GM18499 (cell line): Measurements from ENCODE around the gene PXYLP1.

Experiments used
- ATAC-seq: cut with Tn5 transposase; IDR thresholded peaks from one replicate; pipeline ENCODE4 v1.9.1; 2021; ENCODE audit warnings: moderate number of reproducible peaks; ENCODE audit not compliant: insufficient read depth, unreplicated experiment

PXYLP1 gene

GRCh38 chr3:141246224-141246957, 14.8 kb downstream of the PXYLP1 start:
- ATAC-seq: no peak

GRCh38 chr3:141246958-141247301, 15.3 kb downstream of the PXYLP1 start:
- no peak for ATAC-seq

DNA sequence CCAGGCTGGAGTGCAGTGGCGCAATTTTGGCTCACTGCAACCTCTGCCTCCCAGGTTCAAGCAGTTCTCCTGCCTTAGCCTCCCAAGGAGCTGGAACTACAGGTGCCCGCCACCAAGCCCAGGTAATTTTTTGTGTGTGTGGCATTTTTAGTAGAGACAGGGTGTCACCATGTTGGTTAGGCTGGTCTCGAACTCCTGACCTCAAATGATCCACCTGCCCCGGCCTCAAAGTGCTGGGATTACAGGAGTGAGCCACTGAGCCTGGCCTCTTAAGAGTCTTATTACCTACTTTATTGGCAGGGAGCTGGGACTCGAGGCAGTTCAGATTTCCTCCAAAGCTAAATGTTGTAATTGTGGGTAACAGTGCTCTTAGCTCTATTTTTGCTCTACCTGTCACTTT, 16.4 kb downstream of the PXYLP1 start:
- no peak for ATAC-seq

DNA sequence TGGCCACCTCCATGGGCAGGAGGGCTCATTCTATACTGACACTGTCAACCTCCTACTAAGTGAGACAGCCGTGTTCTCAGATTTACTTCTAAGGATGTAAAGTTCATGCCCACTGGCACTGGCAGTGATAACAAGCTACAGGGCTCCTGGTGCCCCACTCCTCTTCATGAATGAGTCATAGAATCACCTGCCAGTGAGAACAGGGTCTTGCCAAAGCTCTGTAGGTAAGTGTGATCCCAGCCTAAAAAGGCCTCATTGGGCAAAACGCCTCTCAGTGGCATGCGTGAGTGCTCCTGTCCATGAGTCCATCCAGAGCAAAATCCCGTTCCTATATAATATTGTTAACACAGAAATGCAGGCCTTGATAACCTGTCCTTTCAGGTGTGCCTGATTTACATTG, 17.4 kb downstream of the PXYLP1 start:
- ATAC-seq: no peak

GRCh38 chr3:141250342-141250741, 18.7 kb downstream of the PXYLP1 start:
- ATAC-seq: no peak

DNA sequence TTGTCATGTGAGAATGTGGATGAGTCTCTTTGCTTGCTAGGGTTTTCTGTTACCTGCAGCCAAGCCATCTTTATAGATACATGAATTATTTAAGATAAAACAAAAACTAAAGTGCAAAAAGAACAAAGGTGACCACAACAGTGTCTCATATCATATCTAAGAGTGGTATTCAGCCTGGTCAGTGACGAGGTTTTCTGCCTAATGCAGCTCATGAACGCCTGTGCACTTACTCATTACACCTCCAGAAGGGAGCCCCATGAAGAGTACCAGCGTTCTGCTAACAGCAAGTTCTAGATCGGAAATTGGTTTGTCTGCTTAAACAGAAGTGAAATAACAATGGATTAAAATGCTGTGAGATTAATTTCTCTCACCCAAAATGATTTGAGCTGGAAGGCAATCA, 19.2 kb downstream of the PXYLP1 start:
- ATAC-seq: no peak

GRCh38 chr3:141253326-141253725, 21.7 kb downstream of the PXYLP1 start:
- ATAC-seq: no peak

GRCh38 chr3:141253811-141254210, 22.2 kb downstream of the PXYLP1 start:
- no peak for ATAC-seq

GRCh38 chr3:141255137-141255845, 23.7 kb downstream of the PXYLP1 start:
- ATAC-seq: no peak

DNA sequence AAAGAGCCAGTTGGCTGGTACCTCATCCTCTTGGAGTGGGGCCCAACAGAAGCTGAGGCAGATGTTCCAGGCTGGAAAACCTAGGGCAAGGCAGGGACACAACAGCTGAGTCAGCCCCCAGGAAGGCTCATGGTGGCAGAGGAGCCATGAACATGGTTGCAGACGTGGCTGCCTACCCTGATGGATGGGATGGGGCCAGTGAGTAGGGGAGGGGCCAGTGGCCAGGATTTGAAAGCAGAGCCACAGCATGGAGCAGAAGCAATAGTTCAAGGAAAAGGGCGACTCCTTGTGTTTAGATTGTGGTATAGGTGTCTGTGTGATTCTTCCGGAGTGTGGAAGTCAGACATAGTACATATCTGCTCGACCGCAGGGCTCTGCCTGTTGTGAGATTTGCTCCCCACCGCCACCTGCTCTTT, 24.2 kb downstream of the PXYLP1 start:
- no peak for ATAC-seq

- no peak for ATAC-seq
Observed at GRCh38 chr3:141256820-141257219, 25.2 kb downstream of the PXYLP1 start.

DNA sequence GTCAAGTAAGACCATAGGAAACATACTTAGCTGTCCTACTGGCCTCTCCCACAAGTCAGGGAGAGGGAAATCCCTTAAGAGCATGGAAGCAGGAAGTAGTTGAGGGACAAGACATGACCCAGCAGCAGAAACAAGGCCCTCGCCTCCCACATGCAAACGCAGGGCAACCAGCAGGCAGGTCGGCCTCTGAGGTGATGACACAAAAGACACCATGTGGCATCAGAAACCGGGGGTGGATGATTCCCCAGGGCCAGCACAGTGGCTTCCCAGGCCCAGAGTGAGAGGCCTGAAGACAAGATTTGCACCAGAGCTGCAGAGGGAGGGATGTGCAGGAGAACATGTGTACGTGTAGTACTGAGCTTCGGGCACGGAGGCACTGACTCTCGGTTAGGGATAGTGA, 26.3 kb downstream of the PXYLP1 start:
- ATAC-seq: no peak

DNA sequence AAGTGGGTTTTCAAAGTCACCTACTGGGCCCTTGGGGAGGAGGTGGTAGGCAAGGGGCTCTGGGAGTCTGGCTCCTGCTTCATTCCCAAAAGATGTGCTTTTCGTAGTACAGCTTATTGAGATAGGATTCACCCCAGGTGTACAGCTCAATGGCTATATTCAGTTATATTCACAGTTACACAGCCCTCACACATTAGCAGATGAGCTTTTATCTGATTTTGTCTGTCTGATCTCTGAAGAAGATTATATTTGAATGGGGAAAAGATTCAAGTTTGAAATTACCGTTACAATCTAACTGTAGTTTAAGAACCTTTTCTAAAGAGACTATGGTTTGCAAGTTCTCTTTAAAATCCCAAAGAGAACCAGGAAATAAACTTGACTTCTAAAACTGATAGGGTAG, 27.3 kb downstream of the PXYLP1 start:
- ATAC-seq: no peak

- ATAC-seq: no peak
Observed at GRCh38 chr3:141259821-141260629, 28.4 kb downstream of the PXYLP1 start.

- ATAC-seq: no peak
Observed at GRCh38 chr3:141260630-141260927, 29.0 kb downstream of the PXYLP1 start.

DNA sequence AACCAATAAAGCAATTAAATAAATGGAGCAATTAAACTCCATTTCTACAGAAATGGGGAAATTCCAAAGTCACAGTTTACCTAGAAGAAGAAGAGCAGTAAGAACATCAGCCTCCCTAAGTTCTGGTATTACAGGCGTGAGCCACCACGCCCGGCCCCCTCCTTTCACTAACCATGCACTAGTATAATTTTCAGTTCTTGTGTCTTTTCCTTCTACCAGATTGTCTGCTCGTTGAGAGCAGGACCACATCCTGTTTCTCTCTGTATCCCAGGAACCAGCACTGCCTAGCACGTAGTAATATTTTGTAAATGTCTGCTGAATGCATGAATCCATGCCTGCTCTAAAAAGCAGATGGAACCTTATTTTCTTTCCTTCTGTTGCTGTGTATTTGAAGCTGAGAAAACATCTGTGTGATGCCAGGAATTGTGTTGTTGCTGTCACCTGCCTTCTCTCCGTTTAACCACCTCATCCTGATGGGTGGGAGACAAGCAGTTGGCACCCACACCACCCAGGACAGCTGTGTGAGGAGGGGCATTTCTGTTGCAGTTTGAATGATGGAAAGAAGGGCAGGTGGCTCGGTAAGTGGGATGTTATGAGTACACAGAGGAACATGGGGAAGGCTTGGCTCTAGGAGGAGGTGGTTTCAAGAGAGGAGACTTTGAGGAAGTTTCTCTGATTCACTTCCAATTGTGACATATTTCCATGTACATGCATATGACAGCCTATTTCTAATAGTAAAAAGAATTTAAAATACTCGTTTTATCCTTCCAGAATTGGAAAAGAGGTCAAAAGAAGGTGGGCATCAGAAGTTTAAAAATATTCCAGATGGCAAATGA, 30.1 kb downstream of the PXYLP1 start:
- no peak for ATAC-seq

GRCh38 chr3:141262308-141262705, 30.7 kb downstream of the PXYLP1 start:
- ATAC-seq: no peak

DNA sequence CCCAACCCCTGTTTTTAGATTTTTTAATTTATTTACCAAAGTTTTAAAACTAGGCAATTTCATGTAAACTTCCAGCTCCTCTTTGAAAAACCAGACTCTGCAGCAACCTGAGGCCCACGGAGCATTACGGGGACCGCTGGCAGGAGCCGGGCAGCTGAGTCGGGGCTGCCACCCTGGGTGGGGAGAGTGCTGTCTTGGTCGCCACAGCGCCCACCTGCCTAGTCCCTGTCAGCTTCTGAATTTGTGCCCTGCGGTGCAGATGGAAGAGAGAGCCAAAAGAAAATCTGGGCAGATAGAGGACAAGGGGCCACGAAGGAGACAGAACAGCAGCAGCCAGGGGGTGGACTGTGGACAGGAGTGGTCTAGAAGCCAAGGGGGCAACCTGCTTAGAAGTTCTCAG, 34.6 kb downstream of the PXYLP1 start:
- no peak for ATAC-seq

DNA sequence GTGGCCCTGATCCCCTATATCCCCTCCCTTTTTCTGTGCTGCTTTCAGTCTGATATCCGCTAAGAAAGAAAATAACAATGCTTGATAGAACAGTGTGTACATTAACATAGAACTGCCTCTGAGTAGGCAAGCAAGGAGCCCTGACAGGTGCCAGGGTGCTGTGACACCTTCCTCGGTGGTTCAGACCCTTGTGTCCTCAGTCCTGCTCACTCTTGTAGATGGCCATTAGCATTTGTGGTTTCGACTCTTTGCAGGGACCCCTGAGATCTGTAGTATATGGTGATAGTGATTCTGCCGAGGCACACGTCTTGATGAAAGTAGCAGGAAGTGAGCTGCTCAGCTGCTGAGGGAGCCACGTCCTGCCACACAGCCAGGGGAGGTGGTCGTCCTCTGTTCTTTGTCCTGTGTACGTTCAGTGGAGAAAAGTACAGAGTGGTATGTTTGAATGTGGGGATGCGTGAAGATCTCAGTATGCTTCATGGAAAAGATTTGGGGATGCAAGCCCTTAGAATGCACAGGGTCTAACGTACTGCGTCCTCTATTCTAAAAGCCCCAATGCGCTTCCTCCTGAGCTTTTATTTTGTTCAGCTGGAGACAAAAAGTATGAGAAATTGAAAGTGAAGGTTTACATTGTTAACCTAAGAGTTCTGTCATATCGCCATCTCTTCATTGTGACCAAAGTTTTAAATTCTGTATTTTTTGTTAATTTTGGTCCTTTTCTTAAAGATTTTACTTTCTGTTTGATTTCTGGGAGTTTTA, 35.4 kb downstream of the PXYLP1 start:
- no peak for ATAC-seq

DNA sequence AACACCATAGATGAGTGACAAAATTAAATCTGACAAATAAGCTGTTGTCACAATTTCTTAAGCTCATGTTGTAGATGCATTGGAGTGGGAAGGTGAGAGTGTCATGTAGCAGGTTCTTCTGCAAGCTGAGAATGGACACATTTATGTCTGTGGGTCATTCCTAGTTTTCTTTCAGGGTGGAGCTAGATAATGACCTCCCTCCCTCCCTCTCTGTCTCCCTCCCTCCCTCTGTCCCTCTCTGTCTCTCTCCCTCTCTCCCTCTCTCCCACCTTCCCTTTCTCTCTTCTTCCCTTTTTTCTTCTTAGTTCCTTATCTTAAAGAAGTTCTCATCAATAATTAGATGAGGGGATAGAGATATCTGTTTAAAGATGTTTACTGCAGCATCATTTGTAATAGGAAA, 36.0 kb downstream of the PXYLP1 start:
- ATAC-seq: no peak
